Amniotic epithelial cell (primary cell): ENCODE results near the gene GRAMD1B.
"Not testable (repeated sequence)": the region's sequence is repeated elsewhere in the genome, so short reads cannot be mapped to it uniquely, and the experiment has no call there.

ENCODE experiments used
- DNase-seq: peaks from one replicate; pipeline ENCODE4 v3.0.0-alpha.2; 2010; ENCODE audit warnings: low read depth

GRAMD1B gene

GRCh38 chr11:123509737-123510578, 79.9 kb downstream of the GRAMD1B start:
- DNase-seq = peak; percentile 76

GRCh38 chr11:123510579-123510905, 80.5 kb downstream of the GRAMD1B start:
- DNase-seq = no peak

DNA sequence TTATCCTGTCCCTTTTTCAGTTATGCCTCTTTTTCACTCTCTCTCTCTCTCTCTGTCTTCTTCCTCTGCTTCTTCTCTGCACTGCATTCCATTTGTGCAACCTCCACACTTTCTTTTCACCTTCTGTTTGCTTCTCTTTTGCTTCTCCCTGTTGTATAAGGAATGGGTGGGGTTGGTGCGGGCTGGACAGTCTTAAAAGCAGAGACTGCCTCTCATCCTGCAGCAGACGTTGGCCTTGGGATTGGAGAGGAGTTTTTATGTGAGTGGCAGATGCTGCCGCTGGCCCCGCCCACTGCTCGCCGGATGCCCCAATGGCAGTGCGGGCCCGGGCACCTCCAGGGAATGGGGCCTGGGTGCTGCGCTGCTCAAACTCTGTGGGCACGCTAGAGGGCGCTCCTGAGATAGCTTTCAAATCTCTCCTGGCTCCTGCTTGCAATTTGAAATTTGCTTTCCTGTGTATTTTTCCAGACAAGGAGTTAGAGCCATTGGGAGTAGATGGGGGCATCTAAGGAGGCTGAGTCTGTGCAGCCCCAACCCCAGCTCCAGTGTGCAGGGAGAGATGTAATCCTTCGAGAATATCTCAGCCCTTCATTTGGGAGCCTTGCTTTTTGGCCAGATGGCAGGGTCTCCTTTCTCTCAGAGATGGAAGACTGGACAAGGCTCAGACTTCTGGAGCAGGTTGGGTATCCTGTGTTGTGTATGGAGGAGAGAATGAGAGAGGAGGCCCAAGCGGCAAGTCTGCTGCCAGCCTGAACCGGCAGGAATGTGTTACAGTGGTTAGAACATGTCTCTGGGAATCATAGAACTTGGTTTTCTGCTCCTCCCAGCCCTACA, 81.2 kb downstream of the GRAMD1B start:
- DNase-seq = peak; percentile 81

- not testable (repeated sequence) for DNase-seq
Measured at GRCh38 chr11:123513309-123513708, 83.2 kb downstream of the GRAMD1B start.

DNA sequence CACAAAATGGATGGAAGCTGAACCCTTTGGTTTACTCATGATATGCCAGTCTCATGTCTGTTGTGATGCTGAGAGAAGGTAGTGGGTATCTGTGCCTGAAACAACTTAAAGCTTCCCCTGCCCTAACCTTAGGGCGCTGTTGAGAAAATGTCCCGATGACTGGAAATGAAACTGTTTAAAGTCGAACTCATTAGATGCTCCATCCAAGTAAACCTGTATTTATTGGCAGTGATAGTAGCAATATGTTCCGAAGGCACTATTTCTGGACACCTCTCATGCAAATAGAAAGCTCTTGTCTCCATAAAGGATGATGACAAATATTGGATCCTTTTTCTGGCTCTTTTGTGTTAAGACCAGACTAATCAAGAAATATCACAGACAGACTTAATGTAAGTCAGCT, 86.2 kb downstream of the GRAMD1B start:
- no peak for DNase-seq

- DNase-seq = no peak
Measured at GRCh38 chr11:123517559-123518364, 87.7 kb downstream of the GRAMD1B start.

- no peak for DNase-seq
Measured at GRCh38 chr11:123518496-123519054, 88.5 kb downstream of the GRAMD1B start.

- no peak for DNase-seq
Measured at GRCh38 chr11:123519055-123519796, 89.2 kb downstream of the GRAMD1B start.

DNA sequence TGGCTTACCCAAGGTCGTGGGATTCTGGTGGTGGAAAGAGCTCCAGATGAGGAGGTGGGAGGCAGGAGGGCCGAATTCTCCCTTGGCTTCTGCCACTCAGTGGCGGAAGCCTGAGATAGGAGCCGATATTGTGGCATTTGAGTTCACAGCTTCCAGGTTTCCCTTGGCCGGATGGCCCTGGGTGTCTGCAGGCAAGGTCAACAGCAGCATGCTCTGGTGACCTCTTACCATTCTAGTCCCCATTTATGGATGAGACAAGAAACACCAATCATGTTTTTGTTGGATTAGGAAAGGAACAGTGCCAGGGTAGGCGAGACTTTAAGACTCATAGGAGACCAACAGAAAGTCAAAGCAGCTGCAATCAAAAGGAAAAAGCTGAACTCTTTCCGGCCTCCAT, 89.7 kb downstream of the GRAMD1B start:
- DNase-seq = no peak

DNA sequence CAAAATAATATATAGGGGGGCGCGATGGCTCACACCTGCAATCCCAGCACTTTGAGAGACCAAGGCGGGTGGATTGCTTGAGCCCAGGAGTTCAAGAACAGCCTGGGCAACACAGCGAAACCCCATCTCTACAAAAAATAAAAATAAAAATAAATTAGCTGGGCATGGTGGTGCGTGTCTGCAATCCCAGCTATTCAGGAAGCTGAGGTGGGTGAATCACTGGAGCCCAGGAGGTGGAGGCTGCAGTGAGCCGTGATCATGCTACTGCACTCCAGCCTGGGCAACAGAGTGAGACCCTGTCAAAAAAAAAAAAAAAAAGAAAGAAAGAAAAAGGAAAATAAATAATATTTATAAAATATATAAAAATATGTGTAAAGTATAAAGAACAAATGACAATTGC, 90.4 kb downstream of the GRAMD1B start:
- DNase-seq = not testable (repeated sequence)

DNA sequence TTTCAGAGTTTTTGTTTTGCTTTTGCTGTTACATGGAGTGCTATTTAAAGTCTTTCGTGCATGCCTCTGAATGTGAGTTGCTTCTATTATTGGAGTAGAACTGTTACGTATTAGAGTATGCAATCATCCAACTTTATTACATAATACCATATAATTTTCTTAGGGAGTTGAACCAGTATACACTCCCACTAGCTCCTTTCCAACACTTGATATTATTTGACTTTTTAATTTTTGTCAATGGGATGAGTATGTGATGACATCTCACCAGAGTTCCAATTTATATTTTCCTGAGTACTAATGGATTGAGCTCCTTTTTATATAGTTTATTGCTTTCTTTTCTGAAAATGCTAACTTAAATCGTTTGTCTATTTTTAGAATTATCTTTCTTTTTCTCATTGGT, 90.9 kb downstream of the GRAMD1B start:
- no peak for DNase-seq

- DNase-seq = no peak
Measured at GRCh38 chr11:123521930-123522329, 91.9 kb downstream of the GRAMD1B start.

DNA sequence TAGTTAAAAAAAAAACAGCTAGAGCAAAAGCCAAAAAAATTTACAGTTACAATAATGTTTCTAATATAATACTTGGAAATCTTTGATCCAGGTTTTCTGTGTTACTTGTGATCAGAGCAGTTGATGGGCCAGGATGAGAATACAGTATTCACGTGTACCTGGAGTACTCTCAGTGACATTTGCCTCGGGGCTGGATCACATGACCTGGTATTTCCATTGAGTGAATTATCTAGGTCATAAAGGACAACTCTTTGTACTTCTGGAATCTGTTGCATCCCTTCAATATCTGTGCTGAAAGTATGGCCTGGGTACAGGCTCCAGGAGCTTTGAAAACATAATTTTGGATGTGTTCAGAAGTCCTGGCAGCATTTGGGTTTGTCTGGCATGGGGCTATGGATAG, 93.5 kb downstream of the GRAMD1B start:
- no peak for DNase-seq

GRCh38 chr11:123525097-123525496, 95.0 kb downstream of the GRAMD1B start:
- no peak for DNase-seq

DNA sequence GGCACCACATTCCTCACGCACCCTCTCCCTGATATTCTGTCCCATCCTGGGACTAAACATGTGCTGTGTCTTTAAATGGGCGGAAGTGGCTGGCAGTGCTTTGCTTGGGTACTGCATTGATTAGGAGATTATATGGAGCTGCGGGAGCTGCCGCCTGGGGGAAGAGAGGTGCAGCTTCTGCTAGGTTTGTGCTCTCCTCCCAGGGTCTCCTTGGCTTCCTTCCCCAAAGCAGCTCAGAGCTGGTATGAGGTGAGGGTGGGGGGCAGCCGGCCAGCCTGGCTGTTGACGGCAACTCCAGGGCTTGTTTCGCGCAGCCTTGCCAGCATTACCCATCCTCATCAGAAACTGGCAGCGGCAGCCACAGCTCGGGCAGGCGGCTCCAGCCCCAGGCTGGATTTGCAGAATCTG, 95.4 kb downstream of the GRAMD1B start:
- no peak for DNase-seq

- no peak for DNase-seq
Measured at GRCh38 chr11:123526027-123526805, 96.1 kb downstream of the GRAMD1B start.

DNA sequence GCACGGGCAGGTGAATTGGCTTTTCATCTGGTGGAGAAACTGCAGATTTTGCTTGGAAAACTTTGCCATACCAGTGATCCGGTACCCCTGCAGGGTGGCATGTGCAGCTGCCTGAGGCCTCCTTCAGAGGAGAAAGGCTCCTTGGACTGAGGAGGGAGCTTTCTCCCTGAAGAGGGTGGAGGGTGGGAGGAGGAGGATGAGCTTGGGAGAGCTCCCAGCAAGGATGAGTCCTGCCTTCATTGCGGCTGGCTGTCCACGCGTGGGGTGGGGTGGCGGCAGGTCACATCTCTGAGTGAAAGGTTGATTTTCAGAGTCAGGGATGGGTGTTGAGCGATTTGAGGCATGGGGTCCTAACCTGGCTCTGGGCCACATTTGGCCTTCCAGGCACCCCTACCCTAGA, 96.8 kb downstream of the GRAMD1B start:
- no peak for DNase-seq

- DNase-seq = no peak
Measured at GRCh38 chr11:123527526-123527925, 97.5 kb downstream of the GRAMD1B start.

DNA sequence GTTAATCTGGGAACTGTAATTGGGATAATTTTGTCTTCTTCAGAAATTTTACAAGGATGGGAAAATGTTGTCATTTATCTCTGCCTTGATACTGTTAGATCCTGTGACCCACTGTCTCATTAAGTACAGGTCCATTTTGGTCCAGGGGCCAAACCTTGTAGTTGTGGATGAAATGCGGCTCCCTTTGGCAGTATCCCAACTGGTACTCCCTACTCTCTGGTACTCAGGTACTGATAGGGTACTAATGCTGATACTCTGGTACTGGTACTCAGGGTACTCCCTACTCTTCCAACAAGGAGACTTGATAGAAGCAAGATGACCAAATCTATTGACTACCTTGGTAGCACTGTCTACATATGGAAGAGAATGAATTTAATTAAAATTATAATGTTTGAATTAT, 97.9 kb downstream of the GRAMD1B start:
- DNase-seq = no peak

DNA sequence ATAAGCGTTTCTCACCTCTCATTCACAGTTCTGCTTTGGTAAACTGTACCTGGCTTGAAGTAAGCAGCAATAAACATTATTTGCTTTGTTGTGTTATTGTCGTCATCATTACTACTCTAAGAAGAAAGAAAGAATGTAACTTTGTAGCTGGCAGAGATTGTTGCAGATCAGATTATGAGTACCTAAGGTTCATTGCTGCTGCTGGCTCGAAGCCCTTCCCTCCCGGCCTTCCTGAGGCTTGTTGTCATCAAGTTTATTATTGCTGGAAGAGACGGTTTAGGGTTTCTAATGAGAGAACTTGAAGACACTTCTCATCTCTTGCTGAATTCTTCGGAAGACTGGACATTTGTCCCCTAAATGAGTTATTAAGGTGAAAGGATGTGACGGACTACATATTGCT, 101.3 kb downstream of the GRAMD1B start:
- no peak for DNase-seq

DNA sequence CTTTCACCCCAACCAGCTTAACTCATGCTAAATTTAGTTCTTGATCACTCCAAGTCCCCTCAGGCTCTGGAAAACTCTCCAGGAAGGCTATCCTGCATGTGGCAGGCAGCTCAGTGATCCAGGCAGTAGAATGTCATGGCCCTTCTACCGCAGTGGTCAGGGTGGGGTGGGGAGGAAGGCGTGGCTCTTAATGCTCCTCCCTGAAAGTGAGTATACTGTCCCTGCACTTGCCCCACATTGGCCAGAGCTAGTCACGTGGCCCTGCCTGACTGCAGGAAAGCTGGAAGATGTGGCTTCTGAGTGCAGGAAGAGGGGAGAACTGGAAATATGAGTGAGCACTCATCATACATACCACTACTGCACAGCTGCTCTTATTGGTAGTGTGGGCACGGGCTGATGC, 102.1 kb downstream of the GRAMD1B start:
- no peak for DNase-seq
